WI38 (cell line): Measurements from ENCODE around the gene PODNL1.

ENCODE experiments used
- H3K4me3 ChIP-seq: 2 replicates; pipeline ENCODE4 v1.5.1; 2011; ENCODE audit warnings: low read depth, mild to moderate bottlenecking, control low read depth, low read length
- TF ChIP-seq, protein P1 (sequence below): IDR thresholded peaks from 2 replicates; pipeline ENCODE4 v1.5.1; 2012; ENCODE audit warnings: low read depth, mild to moderate bottlenecking, control low read depth, low read length

The PODNL1 gene

DNA sequence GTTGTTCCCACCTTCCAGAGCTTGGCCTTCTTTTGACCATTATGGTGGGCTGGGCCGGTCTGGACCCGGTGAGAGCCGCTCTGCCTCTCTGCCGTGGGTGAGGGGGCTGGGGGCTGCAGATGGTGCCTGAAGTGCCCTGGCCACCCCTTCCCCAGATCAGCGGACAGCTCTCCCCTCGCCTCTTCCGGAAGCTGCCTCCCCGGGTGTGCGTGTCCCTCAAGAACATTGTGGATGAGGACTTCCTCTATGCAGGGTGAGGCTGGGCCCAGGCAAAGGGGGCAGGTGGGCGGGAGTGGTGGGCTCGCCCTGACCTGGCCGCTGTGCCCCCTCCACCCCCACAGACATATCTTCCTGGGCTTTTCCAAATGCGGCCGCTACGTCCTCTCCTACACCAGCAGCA, 16.0 kb upstream of the PODNL1 start:
- TF ChIP-seq, protein P1, sequence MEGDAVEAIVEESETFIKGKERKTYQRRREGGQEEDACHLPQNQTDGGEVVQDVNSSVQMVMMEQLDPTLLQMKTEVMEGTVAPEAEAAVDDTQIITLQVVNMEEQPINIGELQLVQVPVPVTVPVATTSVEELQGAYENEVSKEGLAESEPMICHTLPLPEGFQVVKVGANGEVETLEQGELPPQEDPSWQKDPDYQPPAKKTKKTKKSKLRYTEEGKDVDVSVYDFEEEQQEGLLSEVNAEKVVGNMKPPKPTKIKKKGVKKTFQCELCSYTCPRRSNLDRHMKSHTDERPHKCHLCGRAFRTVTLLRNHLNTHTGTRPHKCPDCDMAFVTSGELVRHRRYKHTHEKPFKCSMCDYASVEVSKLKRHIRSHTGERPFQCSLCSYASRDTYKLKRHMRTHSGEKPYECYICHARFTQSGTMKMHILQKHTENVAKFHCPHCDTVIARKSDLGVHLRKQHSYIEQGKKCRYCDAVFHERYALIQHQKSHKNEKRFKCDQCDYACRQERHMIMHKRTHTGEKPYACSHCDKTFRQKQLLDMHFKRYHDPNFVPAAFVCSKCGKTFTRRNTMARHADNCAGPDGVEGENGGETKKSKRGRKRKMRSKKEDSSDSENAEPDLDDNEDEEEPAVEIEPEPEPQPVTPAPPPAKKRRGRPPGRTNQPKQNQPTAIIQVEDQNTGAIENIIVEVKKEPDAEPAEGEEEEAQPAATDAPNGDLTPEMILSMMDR: no peak
- H3K4me3 ChIP-seq: no peak overlapping the region

DNA sequence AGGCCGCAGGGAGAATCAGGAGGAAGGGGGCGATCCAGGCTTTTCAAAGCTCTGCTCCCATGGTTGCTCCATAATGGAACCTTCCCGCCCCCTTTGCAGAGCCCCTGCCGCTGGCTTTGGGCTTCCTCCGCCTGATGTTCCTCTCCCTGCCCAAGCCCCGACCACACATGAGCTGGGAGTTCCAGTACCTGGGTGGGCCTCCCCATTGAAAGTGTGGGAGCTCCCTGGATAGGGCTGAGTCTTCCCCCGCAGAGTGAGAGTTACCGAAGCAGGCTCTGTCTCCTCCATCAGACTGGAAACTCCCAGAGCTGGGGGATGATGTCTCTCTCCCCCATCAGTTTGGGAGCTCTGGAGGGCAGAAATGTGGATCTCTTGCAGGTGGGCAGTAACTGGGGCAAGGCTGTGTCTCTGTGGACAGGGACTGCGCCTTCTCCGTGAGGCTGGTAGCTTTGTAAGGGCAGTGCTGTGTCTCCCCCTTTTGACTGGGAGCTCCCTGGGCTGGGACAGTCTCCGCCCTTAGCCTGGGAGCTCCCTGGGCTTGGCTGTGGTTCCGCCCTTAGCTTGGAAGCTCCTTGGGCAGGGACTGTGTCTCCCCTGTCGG, 14.8 kb upstream of the PODNL1 start:
- TF ChIP-seq, protein P1: no peak
- peak overlapping the region; percentile 65 for H3K4me3 ChIP-seq

DNA sequence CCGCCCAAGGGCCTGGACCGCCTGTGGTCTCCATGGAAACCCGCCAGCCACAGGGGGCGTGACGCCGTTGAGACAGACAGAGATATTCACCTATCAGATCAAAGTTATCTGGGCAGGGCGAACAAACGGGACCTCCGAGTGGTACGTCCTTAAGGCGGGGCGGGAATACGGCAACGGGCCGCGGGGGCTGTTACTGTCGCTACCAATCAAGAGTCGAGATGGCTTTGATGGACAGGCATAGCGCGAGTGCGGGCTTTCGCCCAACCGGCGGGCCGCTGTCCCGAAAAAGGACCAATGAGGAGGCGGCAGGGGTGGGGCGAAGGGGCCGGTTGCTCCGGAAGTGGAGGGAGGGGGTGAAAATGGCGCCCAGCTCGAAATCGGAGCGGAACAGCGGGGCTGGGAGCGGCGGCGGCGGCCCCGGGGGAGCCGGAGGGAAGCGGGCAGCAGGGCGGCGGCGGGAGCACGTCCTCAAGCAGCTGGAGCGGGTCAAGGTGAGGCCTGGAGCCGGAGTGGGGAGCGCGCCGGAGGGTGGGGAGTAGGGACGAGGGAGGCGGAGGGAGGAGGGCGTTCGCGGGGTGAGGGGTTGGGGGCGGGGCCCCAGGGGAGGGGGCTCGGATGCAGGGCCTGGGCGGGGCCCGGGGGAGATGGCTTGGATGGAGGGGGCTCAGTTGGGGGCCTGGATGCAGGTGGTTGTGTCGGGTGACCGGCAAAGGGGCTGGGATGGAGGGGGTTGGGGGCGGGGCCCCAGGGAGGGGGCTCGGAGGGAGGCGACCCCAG, 14.1 kb upstream of the PODNL1 start, which contains the start of gene DCAF15:
DCAF15 (plus strand) TSS at position 356 of the 777 bp plus-strand sequence; CDS start at position 360, 4 bp downstream.
- peak within 1 kb of the TSS; percentile 65 for H3K4me3 ChIP-seq
- TF ChIP-seq, protein P1: no peak

DNA sequence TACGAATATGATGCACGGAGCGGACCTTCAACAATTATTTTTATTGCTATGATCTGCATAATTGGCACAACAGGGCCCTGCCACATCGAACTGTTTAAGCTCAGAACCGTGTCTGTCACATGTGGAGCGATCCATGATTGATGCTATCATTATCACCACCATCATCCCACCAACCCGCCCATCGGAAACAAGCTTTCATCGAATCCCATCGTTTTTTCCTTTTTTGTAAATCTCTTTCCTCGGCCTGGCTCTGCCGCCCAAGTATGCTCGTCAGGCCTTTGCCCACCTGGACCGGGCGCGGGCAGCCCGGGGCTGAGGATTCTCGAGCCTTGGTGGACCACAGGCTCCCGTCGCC, 13.6 kb upstream of the PODNL1 start:
- TF ChIP-seq, protein P1: no peak
- peak overlapping the region; percentile 60 for H3K4me3 ChIP-seq

DNA sequence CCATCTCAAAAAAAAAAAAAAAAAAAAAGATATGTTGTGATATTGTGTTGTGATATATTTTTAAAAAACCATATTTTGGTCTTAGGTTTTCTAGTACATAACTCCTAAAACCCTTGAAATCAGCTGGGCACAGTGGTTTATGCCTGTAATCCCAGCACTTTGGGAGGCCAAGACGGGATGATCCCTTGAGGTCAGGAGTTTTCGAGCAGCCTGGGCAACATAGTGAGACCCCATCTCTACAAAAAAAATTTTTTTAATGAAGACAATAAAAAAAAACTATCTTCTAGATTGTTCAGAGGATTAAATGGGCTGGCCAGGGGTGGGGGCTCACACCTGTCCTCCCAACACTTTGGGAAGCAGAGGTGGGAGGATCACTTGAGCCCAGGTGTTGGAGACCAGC, 12.8 kb upstream of the PODNL1 start:
- TF ChIP-seq, protein P1: no peak
- no peak overlapping the region for H3K4me3 ChIP-seq

DNA sequence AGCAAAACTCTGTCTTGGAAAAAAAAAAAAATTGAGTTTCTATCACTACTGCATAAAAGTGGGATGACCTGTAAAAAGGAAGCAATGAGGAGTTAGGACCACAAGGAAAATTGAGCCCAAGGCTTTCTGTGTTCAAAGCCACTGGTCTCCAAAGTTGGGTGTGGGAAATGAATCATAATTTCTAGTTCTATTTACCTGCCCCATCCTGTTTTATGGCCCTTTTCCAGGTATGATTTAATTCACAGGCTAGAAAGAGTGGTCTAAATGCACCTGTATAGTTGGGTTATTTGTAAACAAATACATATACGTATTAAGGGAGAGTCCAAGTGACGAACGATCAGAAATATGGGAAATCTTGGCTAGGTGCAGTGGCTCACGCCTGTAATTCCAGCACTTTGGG, 8.2 kb upstream of the PODNL1 start:
- TF ChIP-seq, protein P1: no peak
- no peak overlapping the region for H3K4me3 ChIP-seq

DNA sequence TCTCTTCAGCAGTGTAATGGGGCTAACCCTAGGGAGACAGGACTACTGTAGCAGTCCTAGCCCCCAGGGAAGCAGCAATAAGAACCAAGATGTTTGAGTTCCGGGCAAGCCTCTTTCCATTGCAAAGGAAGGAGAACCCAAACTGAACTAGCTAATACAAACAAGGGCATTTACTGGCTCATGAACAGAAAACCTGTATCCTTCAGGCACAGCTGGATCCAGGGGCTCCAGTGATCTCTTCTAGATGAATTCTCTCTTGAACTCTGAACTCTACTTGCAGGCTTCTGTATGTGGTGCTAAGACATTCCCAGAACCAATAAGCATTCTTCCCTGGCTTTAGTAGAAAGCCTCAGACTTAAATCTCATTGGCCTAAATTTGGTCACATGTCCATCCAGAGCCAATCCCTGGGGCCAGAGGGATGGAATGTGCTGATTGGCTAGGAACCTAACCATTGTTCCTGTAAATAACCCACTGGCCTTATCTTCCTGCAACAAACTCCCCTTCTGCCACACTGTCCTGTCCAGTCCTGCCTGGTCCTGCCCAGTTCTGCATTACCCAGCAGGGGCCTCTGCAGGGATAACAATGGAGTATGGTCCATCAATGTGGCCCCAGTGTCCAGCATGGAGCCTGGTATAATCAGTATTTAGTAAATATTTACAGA, 3.9 kb upstream of the PODNL1 start:
- TF ChIP-seq, protein P1: no peak
- no peak overlapping the region for H3K4me3 ChIP-seq
